GM15510 (cell line): Measurements from ENCODE around the gene GRAMD2A.

Experiments used
- POLR2A ChIP-seq: IDR thresholded peaks from 3 replicates; pipeline ENCODE4 v1.6.1; 2011; ENCODE audit warnings: borderline replicate concordance; ENCODE audit not compliant: insufficient read length; ENCODE audit errors: extremely low read depth

The GRAMD2A gene

DNA sequence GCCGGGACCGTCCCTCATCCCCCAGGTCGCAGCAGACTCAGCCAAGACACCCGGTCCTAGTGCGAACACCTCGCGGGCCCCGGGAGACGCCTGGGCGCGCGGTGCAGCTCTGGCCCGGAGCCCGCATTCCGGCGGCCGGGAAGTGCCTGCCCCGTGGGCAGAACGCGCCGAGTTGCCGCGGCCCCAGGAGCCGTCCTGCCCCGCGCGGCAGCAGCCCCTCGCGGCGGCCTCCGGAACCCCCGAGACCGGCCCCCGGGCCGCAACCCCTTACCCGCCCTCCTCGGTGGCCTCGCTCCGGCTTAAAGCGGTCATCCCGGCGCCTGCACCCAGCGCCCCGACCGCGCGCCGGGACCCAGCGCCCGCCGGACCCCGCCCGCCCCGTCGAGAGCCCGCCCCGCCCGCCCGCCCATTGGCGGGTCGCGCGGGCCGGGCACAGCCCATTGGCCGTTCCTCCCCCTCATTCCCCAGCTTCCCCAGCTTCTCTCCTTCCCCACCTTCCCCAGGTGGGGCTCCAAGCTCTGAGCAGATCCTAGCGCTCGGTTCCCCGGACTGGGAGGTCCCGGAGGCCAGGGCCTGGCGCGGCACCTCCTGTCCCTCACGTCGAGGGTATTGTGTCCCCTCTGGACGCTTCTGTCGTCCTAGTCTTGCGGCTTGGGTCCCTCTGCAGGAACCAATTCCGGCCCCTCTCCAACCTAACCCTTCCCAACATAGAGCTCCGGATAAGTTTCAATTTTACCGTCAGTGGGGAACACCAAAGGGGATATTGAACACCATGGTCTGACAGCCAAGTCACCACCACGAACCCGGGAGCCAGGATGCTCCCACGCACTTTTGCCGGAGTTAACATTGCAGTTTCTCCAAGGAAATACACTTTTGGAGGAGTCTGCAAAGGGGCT, at the start of gene GRAMD2A:
TSS of gene GRAMD2A (minus strand) at position 328 of the 896 bp plus-strand sequence.
- no peak for TF ChIP-seq POLR2A

- no peak for TF ChIP-seq POLR2A
These were observed 45.3 kb upstream of the GRAMD2A start for GRCh38 chr15:72242775-72243370.

DNA sequence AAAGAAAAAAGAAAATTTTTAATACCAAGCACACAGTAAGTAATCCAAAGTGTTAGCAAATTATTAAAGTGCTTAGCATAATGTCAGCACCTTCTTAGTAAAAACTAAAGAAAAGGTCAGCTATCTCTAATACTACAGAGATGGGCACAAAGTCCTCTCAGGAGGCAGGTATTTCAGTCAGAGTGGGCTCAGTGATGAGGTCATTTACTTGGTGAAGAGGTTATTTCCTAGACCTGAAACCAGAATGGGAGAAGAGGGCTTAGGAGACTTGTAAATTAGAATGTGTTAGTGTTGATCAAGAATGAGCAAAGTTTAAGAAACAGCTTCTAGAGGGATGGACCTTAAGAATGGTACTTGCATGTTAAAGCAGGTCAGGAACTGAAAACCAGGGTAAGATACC, 42.1 kb upstream of the GRAMD2A start:
- TF ChIP-seq POLR2A: no peak

GRCh38 chr15:72238586-72238985, 41.0 kb upstream of the GRAMD2A start:
- TF ChIP-seq POLR2A: no peak

GRCh38 chr15:72237853-72238224, 40.3 kb upstream of the GRAMD2A start:
- TF ChIP-seq POLR2A: no peak

DNA sequence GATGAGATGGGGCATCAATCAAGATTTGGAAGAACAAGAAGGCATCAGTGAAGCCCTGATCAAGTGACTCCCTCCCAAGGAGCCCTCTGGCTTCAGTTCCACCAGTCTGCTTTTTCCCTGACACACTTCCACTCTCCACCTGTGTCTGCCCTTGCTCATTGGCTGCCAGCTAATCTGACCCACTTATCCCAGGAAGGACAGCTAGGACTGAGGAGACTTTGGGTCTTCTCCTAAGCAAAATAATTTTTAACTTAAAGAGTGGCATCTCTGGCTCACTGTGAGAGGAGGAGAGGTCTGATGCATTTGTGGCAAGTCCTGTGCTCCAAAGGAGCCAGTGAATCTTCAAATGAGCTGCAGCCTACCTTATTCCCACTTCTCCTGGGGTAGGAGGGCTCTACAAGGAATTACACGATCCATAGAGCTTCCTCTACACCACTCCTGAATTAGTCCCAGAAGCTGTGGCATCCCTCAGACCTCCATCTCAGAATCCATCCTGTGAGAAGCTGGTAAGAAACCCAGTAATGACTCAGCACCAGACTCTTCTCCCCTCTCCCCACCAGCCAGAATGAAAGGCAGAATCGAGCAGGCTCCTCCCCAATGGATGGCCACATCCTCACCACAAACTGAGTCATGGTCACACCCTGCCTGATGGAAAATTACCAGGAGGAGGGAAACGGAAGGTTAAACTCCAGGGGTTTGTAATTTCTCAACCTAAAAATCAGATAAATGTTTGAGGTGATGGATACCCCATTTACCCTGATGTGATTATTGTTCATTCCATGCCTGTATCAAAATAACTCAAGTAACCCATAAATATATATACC, 39.7 kb upstream of the GRAMD2A start:
- no peak for TF ChIP-seq POLR2A

GRCh38 chr15:72236381-72237003, 38.9 kb upstream of the GRAMD2A start:
- TF ChIP-seq POLR2A: no peak

GRCh38 chr15:72235298-72235697, 37.7 kb upstream of the GRAMD2A start:
- TF ChIP-seq POLR2A: no peak

GRCh38 chr15:72233769-72234168, 36.2 kb upstream of the GRAMD2A start:
- no peak for TF ChIP-seq POLR2A

- no peak for TF ChIP-seq POLR2A
These were observed 34.4 kb upstream of the GRAMD2A start for GRCh38 chr15:72231833-72232478.

DNA sequence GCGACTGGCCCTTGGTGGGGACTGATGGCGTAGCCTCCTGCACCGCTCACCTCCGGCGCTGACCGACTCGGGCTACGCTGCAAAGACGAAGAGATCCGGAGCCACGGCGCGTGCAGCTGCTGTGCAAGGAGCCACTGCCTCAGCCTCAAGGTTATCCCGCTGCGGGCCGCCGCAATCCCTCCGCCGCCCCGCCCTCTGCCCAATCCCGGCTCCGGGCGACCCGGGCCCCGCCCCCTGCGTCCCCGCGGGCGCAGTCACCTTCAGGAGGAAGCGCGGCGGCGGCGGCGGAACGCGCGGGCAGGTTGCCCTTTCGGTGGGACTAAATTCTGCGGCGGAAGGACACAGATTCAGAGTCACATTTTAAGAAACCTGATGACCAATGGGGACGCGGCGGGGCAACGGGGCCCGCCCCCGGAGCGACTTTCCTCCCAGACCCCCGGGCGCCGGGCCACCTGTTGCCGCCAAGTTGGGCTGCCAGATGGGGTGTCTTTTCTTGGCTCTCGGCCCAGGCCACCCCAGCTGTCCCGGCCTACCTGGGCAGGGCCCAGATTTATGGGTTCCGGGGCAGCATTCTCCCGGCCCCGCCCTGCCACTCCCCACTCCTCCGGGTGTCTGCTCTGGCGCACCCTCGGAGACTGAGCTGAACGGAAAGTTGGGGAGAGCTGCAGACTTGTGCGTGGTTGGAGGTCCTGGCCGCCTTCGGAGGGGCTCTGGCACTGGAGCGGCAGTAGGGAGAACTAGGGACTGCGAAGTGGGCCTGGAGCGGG, 33.7 kb upstream of the GRAMD2A start, which contains the start of gene PKM:
TSS of gene PKM (minus strand) at position 125 of the 767 bp plus-strand sequence. CDS start 12,093 bp downstream, outside the sequence.
- TF ChIP-seq POLR2A: peak; percentile 99

DNA sequence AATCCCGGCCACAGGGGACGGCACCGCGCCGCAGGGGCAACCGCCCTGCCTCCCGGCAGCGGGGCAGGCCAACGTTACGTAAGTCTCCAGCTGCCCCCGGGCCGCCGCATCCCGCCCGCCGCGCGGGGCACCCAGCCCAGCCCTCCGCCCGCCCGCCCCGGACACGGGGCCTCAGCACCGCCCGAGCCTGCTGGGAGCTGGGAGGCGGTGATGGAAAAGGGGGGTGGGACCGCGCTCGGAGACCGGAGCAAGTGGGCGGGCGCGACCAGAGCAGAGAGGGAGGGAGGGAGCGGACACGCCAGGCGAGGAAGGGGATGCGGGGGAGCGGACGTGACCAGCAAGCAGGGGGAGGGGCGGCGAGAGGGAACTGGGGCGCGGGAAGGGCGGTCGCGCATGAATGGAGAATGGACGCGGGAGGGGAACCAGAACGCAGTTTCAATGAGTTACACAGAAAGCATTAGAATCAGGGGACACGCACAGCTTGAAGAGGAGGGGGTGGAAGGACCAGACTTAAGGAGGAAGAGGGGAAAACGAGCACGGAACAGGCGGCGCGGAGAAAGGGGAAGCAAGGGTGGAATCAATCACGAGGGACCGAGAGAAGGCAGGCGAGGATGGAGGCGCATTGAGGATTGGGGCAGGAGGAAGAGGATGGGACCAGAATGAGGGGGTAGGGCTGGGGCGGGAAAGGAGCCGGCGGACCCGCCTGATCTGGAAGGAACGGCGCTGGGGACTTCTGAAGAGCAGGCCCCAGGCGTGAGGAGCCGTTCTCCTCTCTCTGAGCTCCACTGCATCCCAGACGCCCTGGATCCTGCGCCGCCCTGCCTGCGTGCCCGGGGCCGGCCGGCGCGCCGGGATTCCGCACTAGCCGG, 32.8 kb upstream of the GRAMD2A start:
- peak; percentile 56 for TF ChIP-seq POLR2A

DNA sequence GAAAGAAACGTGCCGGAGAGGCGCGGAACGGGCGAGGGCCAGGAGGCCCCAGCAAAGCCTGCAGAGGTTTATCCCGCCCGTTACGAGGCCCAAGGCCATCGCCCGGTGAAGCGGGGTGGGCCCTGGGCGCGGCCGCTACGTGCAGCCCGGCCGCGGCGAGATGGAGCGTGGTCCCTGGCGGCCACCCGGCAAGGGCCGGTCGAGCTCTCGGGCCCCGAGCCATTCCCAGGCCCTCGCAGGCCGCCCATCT, 32.3 kb upstream of the GRAMD2A start:
- TF ChIP-seq POLR2A: no peak
